Esophagus muscularis mucosa (tissue), 4 donors: Measurements from ENCODE around the gene IRAK2. TPM values are rescaled to one million over a fixed set of nuclear protein-coding genes. Genes with fewer than 3 reads are reported as not detected.
"Not testable (repeated sequence)": the region's sequence is repeated elsewhere in the genome, so short reads cannot be mapped to it uniquely, and the experiment has no call there.

Source experiments
- DNase-seq: peaks from one replicate; pipeline ENCODE4 v3.0.0-alpha.2; 2017; ENCODE audit errors: extremely low spot score
- H3K27ac ChIP-seq, 4 donors: fragments of 200-600 bp; sonication (generic); replicated peaks in 1 of 4; 1 replicate in 3 of 4; 2 replicates in 1 of 4; pipeline ENCODE4 v1.5.1; 2016 to 2019; ENCODE audit warnings: mild to moderate bottlenecking in 1 of 4
- H3K27me3 ChIP-seq, 4 donors: fragments of 200-600 bp; sonication (generic); one replicate each; pipeline versions ENCODE4 v1.5.1 to v1.6.0; 2016 to 2019
- H3K36me3 ChIP-seq, 4 donors: fragments of 200-600 bp; sonication (generic); one replicate each; pipeline ENCODE4 v1.5.1; 2016 to 2019
- H3K4me1 ChIP-seq, 4 donors: fragments of 200-600 bp; sonication (generic); one replicate each; pipeline ENCODE4 v1.5.1; 2016 to 2019
- H3K4me3 ChIP-seq, 4 donors: fragments of 200-600 bp; sonication (generic); 1 replicate in 2 of 4; 2 replicates in 2 of 4; pipeline ENCODE4 v1.5.1; 2016 to 2019; ENCODE audit warnings: mild to moderate bottlenecking in 4 of 4, moderate library complexity in 1 of 4
- H3K9me3 ChIP-seq, 4 donors: fragments of 200-600 bp; sonication (generic); 1 replicate in 3 of 4; 2 replicates in 1 of 4; pipeline ENCODE4 v1.5.1; 2016 to 2019
- EP300 ChIP-seq: sonication (generic); formaldehyde crosslinking; IDR thresholded peaks from one replicate; pipeline ENCODE4 v1.6.1; 2017; ENCODE audit warnings: antibody characterized with exemption
- POLR2A ChIP-seq: fragments of 450-650 bp; IDR thresholded peaks from one replicate; pipeline ENCODE4 v1.6.1; 2017; ENCODE audit warnings: antibody characterized with exemption, moderate library complexity, mild to moderate bottlenecking, low read depth
- POLR2AphosphoS5 ChIP-seq, 2 donors: sonication (generic); formaldehyde crosslinking; IDR thresholded peaks; one replicate each; pipeline ENCODE4 v1.6.1; 2017; ENCODE audit warnings: antibody characterized with exemption in 2 of 2
- WGBS: methylation state at CpG from one replicate; pipeline ENCODE4 v1.1.5; 2018; 5-methylcytosine and 5-hydroxymethylcytosine counted together
- intact Hi-C: fragments of 100-400 bp; cut with DNase I; formaldehyde crosslinking; loops from one replicate; pipeline ENCODE4 v1.15.1; 2023
- total RNA-seq, 4 donors: library from RNA; depleted of rRNA; stranded (reverse); fragments of >200 nt; gene quantifications; one replicate each; pipeline versions ENCODE4 v1.1.0 to v1.2.1, GENCODE V29; 2016
- TF ChIP-seq, protein P1 (sequence below), 3 experiments: fragments of 200-600 bp in 2 of 3; fragments of 450-650 bp in 1 of 3; sonication (generic) in 2 of 3; IDR thresholded peaks; one replicate each; pipeline ENCODE4 v1.5.1; 2017 to 2019; ENCODE audit warnings: antibody characterized with exemption in 3 of 3, mild to moderate bottlenecking in 2 of 3, moderate library complexity in 1 of 3

Gene IRAK2
- total RNA-seq, 4 donors from 2014 or later = 2.5 to 3.2 (median 2.8) TPM

DNA sequence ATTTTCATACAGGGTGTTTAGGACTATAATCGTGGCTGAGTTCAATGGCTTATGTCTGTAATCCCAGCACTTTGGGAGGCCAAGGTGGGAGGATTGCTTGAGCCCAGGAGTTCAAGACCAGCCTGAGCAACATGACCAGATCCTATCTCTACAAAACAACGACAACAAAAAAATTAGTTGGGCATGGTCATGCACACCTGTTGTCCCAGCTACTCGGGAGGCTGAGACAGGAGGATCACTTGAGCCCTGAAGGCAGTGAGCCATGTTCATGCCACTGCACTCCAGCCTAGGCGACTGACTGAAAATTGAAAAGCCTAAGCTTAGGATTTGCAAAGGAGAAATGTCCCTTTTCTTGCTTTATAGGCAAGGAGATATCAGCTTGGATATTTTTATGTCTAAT is 47.8 kb upstream of the IRAK2 start:
- WGBS = 91% methylated on average over 4 of the region's 4 CpGs
- Histone ChIP-seq H3K36me3 (peaks cover 0 to 34% (median 0%) of the 10 kb centered on the region in 4 donors), H3K27ac (no peak overlapping the region), H3K4me1 (peaks cover 25 to 50% (median 39%) of the 10 kb centered on the region in 4 donors), H3K9me3 (no peaks in the 10 kb centered on the region), H3K4me3 (peak overlapping the region; percentile 84 to 89 (median 88)), H3K27me3 (no peaks in the 10 kb centered on the region)
- DNase-seq = no peak
- intact Hi-C loops = loop anchor here (5.0 to 10.0 kb wide), 2 partner anchors 90 to 162 kb away; partner anchors contain the start of genes FANCD2 and PRRT3
- TF ChIP-seq, protein P1, sequence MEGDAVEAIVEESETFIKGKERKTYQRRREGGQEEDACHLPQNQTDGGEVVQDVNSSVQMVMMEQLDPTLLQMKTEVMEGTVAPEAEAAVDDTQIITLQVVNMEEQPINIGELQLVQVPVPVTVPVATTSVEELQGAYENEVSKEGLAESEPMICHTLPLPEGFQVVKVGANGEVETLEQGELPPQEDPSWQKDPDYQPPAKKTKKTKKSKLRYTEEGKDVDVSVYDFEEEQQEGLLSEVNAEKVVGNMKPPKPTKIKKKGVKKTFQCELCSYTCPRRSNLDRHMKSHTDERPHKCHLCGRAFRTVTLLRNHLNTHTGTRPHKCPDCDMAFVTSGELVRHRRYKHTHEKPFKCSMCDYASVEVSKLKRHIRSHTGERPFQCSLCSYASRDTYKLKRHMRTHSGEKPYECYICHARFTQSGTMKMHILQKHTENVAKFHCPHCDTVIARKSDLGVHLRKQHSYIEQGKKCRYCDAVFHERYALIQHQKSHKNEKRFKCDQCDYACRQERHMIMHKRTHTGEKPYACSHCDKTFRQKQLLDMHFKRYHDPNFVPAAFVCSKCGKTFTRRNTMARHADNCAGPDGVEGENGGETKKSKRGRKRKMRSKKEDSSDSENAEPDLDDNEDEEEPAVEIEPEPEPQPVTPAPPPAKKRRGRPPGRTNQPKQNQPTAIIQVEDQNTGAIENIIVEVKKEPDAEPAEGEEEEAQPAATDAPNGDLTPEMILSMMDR (IDR thresholded peaks at IDR 0.05) = no peak
- TF ChIP-seq EP300 (no peak), POLR2AphosphoS5 (IDR thresholded peaks at IDR 0.05) (no peak), POLR2A (no peak)

DNA sequence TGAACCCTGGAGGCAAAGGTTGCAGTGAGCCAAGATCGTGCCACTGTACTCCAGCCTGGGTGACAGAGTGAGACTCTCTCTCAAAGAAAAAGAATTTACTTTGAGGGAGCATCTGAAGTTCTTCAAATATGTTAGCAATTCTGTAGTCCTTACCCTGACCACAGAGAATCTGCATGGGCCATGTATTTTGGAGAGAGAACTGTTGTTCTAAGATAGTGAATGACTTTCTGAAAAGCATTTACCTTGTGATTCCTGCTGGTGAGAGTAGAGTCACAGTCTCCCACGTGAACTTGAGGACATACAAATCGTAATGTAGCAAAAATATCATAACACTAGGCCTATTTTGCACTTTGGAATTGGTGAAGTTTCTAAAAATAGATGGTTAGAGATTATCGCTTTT is 45.3 kb upstream of the IRAK2 start:
- TF ChIP-seq POLR2A = no peak
- no peak for TF ChIP-seq POLR2AphosphoS5 (IDR thresholded peaks at IDR 0.05)
- TF ChIP-seq, protein P1 (IDR thresholded peaks at IDR 0.05) = no peak
- no peak for TF ChIP-seq EP300
- no peak overlapping the region for H3K27ac ChIP-seq
- peaks cover 0 to 39% (median 0%) of the 10 kb centered on the region in 4 donors for H3K36me3 ChIP-seq
- peaks cover 25 to 50% (median 39%) of the 10 kb centered on the region in 4 donors for H3K4me1 ChIP-seq
- DNase-seq = no peak
- intact Hi-C loops = loop anchor here (5.0 to 10.0 kb wide), 2 partner anchors 92 to 165 kb away; partner anchors contain the start of genes FANCD2 and PRRT3
- H3K4me3 ChIP-seq = no peak overlapping the region
- H3K9me3 ChIP-seq = no peaks in the 10 kb centered on the region
- no peaks in the 10 kb centered on the region for H3K27me3 ChIP-seq
- 70% methylated on average over 4 of the region's 4 CpGs for WGBS

DNA sequence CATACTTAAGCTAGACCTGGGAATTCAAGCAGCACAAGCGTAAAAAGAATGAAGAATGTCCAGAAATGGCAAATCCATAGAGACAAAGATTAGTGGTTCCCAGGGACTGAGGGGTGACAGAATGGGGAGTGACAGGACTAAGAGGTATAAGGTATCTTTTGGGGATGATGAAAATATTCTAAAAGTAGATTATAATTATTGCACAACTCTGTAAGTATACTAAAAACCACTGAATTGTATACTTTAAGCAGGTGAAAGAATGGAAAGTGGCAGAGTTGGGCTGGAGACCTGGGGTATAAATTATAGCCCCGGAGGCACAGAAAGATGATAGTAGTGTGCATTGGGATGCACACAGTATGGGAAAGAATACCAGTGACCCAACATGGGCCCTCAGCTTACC is 43.7 kb upstream of the IRAK2 start:
- WGBS = 90% methylated on average over 2 of the region's 2 CpGs
- H3K36me3 ChIP-seq = peaks cover 6 to 54% (median 10%) of the 10 kb centered on the region in 4 donors

DNA sequence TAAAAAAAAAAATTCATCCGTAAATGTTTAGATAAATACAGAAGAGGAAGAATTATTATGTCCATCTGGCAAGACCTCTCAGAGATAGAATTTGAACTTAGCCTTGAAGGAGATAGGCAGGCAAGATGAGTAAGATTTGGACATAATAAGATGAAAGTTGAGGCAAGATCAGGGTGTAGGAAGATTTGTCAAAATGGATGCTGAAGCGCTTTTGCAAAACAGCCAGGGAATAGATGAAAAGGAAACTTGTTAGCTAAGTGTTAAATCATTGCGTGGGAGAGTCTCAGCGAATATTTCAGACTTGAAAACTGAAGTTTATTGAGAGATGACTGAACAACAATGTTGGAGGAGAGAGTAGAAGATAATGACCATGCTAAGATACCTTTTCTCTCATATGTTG is 42.0 kb upstream of the IRAK2 start:
- H3K9me3 ChIP-seq = no peaks in the 10 kb centered on the region
- peaks cover 23 to 71% (median 26%) of the 10 kb centered on the region in 4 donors for H3K36me3 ChIP-seq
- DNase-seq = no peak
- WGBS = 88% methylated on average over 4 of the region's 4 CpGs
- TF ChIP-seq EP300 (no peak), POLR2AphosphoS5 (IDR thresholded peaks at IDR 0.05) (no peak), POLR2A (no peak)
- TF ChIP-seq, protein P1 (IDR thresholded peaks at IDR 0.05) = no peak
- H3K27ac ChIP-seq = no peak overlapping the region
- H3K27me3 ChIP-seq = no peaks in the 10 kb centered on the region
- H3K4me3 ChIP-seq = no peak overlapping the region
- H3K4me1 ChIP-seq = peaks cover 6 to 23% (median 18%) of the 10 kb centered on the region in 4 donors
- intact Hi-C loops = no loop called here

More for the DNA sequence above, 43.7 kb upstream of the IRAK2 start:
- TF ChIP-seq POLR2A (no peak), POLR2AphosphoS5 (IDR thresholded peaks at IDR 0.05) (no peak), EP300 (no peak)
- TF ChIP-seq, protein P1 (IDR thresholded peaks at IDR 0.05) = no peak
- Histone ChIP-seq H3K4me1 (peaks cover 18 to 40% (median 35%) of the 10 kb centered on the region in 4 donors), H3K27me3 (no peaks in the 10 kb centered on the region), H3K9me3 (no peaks in the 10 kb centered on the region), H3K4me3 (no peak overlapping the region), H3K27ac (no peak overlapping the region)
- intact Hi-C loops = no loop called here
- no peak for DNase-seq

DNA sequence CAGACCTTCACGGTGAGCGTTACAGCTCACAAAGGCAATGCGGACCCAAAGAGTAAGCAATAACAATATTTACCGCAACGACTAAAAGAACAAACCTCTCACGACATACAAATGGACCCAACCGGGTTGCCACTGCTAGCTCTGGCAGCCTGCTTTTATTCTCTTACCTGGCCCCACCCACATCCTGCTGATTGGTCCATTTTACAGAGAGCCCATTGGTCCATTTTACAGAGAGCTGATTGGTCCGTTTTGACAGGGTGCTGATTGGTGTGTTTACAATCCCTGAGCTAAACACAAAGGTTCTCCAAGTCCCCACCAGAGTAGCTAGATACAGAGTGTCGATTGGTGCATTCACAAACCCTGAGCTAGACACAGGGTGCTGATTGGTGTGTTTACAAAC is 28.8 kb upstream of the IRAK2 start:
- not testable (repeated sequence) for H3K27ac ChIP-seq, H3K4me1 ChIP-seq, H3K36me3 ChIP-seq

More for the DNA sequence above, 28.8 kb upstream of the IRAK2 start:
- 89% methylated on average over 8 of the region's 9 CpGs for WGBS
- H3K4me3 ChIP-seq, H3K9me3 ChIP-seq, intact Hi-C loops, DNase-seq, H3K27me3 ChIP-seq: not testable (repeated sequence)
